Heart left ventricle (tissue), 13 donors: ENCODE measurements around the gene VN1R2.
"Not testable (repeated sequence)": the region's sequence is repeated elsewhere in the genome, so short reads cannot be mapped to it uniquely, and the experiment has no call there.

Source experiments
- POLR2A ChIP-seq, 2 donors: fragments of 450-650 bp; IDR thresholded peaks; one replicate each; pipeline ENCODE4 v1.6.1; 2017; ENCODE audit warnings: antibody characterized with exemption in 2 of 2, mild to moderate bottlenecking in 2 of 2, moderate library complexity in 2 of 2
- TF ChIP-seq, protein P1 (sequence below), 12 donors: fragments of 200-600 bp; sonication (generic) in 4 of 12; IDR thresholded peaks; one replicate each; pipeline versions ENCODE4 v1.5.0 to v1.8.0; 2018 to 2022; ENCODE audit warnings: antibody characterized with exemption in 12 of 12, mild to moderate bottlenecking in 5 of 12
- donor health status: ischemic (EF 13 %, LVEDD 7.1; RV severe dilation, severe dysfunction).
- donor health status: DM: no; HTN: yes; CAD: no.
- donor health status: DM: no; HTN: no; CAD: no.
- donor health status: ischemic (EF 25% LVEDD 6.9; RV normal size, moderate dysfunction).
- donor health status: ischemic (EF 25% LVEDD 5.7; RV mildly dilated, moderate dysfunction).
- donor health status: ischemic (EF 35%, LVEDD 5.7; RV mildly dilated, moderate dysfunction).
- donor health status: nonischemic (EF 11% LVEDD 7.7; RV severe dilation, severe dysfunction).
- donor health status: DM: yes; HTN: yes; CAD: no.
- donor health status: PGD.
- donor health status: ischemic (EF 29% LVEDD 5.4; RV normal size, mild dysfunction).
- donor health status: nonischemic (EF 23%, LVEDD 6.1; RV moderate dilation, normal function).

GRCh38 chr19:53281947-53282346, 23.9 kb downstream of the VN1R2 start:
- TF ChIP-seq, protein P1, sequence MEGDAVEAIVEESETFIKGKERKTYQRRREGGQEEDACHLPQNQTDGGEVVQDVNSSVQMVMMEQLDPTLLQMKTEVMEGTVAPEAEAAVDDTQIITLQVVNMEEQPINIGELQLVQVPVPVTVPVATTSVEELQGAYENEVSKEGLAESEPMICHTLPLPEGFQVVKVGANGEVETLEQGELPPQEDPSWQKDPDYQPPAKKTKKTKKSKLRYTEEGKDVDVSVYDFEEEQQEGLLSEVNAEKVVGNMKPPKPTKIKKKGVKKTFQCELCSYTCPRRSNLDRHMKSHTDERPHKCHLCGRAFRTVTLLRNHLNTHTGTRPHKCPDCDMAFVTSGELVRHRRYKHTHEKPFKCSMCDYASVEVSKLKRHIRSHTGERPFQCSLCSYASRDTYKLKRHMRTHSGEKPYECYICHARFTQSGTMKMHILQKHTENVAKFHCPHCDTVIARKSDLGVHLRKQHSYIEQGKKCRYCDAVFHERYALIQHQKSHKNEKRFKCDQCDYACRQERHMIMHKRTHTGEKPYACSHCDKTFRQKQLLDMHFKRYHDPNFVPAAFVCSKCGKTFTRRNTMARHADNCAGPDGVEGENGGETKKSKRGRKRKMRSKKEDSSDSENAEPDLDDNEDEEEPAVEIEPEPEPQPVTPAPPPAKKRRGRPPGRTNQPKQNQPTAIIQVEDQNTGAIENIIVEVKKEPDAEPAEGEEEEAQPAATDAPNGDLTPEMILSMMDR (IDR thresholded peaks at IDR 0.05): not testable (repeated sequence)
- not testable (repeated sequence) for TF ChIP-seq POLR2A (IDR thresholded peaks at IDR 0.05)
